ENCODE results near the gene NUDCD3.

Gene NUDCD3

DNA sequence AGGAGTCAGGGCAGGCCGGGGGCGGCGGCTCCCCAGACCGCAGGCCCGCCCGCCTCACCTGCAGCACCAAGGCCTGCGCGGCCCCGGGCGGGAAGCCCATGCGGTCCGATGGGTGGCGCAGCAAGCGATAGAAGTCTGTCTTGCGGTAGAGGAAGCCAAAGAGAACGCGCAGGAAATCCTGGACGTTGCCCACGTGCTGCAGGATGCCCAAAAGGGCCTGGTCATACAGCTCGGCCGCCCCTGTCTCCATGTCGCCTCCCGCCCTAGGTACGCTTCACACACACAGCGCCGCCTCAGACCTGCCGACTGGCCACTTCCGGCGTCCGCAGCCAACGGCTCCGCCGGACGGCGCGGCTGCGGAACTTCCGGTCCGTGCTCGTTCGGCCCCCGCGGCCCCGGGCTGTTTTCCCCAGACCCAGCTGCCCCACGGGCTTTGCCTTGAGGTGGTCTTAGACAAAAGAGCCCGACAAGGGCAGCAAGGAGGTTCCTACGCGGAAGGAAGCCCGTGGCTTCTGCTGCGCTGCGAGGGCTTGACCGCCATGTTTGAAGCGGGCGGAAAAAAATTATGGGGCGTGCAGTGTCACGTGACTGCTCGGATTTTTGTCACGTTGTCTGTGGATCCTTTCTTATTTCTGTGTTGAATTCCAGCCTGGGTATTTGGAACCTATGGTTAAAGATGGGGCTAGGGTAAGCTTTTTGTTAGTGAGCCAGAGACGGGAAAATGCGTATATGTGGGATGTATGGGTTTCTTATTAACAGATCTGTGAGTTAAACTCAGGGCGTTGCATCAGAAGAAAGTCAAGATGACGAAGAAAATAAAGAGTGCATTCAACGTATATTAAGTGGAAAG, at the start of gene NUDCD3:
TSS of gene NUDCD3 (minus strand) at position 308 of the 850 bp plus-strand sequence. CDS start at position 250, 58 bp downstream.
- peak; percentile 58 for DNase-seq (ENCODE audit: low read depth)

DNA sequence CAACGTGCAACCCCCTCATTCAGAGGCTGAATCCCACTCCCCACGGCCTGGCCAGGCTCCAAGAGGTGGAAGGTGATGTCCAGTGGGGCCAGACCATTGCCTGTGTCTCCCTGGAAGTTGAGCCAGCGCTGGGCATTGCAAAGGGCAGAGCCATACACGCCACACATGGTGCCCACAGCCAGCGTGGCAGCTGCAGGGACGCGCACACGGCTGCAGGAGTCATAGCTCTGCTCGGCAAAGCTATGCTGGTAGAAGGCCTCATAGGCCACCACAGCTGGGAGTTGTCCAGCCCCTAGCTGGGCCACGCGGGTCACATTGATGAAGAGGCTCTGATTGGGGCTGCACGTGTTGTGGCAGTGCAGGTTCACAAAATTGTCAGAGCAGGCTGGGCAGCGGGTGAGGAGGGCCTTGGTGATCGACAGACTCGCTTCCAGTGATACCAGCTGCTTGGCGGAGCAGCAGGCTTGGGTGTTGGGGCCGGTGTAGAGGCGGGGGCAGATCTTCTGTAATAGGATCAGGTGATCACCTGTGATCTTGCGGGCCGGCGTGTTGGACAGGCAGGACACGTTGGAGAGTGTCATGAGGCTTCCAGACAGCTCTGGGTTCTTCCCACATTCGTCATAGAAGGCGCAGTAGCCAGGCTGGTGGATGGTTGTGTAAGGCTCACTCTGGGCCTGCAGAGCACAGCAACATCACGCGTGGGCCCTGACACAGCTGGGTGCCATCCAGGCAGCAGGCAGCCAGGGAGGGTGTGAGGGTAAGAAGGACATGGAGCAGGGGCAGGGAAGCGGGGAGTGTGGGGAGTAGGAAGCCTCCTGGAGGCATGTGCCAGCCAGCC, 49.4 kb upstream of the NUDCD3 start:
- DNase-seq (ENCODE audit: low read depth), result no peak

DNA sequence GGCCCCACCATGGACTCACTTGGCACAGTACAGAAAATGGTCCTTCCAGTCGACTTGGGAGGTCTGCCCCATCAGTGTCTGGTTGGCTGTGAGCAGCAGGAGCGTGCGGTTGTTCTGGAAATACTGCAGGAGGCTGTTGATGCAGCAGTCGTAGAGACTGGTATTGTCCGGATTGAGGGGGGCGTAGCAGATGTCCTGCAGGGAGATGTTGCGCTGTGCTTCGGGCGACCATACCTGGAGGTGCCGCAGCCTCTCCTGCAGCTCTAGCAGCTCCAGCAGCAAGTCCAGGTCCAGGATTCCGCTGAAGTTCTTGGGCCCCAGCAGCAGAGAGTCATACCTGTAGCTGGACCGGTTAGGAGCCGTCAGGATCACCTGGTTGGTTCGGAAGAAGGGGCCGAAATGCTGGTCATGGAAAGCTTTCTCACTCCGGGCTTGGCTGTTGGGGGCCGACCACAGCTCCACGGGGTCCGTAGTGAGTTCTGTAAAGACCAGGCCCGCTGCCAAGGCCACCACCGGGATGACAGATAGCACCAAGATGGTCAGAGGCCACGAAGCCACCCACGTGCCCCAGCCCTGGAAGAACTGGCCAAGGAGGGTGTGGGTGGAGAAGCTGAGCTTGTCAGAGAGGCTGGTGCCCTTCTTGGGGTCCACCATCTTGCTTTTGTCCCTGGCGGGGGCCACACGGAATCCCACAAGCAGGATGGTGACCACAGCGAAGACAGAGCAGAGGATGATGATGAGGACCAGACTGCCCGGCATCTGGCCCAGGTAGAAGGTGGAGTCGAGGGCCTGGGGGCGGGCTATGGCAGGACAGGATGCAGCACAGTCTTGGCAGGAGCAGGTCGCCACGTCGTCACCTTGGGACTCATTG, 48.6 kb upstream of the NUDCD3 start:
- DNase-seq (ENCODE audit: low read depth), result no peak

DNA sequence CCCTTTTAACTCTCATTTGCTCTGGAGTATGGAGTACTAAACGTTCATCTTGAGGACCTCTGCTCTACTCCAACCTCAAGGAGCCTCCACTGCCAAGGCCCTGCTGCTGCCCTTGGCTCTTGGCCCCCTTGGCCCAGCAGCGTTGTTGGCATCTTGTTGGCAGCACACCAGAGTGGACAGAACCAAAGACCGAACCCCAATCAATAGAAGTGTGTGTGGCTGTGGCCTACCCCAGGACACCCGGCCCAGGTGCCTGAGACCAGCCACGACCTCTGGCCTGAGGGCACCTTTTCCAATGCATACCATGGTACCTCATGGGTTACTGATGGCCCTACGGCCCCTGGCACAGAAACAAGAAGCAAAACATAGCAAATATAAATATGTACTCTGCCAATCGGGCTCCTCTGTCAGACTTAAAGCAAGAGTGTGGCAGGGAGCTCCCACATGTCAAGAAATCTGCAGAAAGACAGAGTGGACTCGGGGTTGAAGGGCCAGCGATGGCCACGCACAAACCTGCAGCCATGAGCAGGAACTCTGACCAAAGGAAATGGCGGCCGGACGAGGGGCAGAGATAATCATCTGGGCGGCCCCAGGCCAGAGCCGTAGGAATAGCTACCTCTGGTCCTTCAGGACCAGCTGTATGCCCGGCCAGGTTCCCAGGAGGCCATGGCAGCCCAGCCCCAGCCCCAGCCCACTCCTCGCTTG, 47.8 kb upstream of the NUDCD3 start:
- DNase-seq (ENCODE audit: low read depth), result no peak

DNA sequence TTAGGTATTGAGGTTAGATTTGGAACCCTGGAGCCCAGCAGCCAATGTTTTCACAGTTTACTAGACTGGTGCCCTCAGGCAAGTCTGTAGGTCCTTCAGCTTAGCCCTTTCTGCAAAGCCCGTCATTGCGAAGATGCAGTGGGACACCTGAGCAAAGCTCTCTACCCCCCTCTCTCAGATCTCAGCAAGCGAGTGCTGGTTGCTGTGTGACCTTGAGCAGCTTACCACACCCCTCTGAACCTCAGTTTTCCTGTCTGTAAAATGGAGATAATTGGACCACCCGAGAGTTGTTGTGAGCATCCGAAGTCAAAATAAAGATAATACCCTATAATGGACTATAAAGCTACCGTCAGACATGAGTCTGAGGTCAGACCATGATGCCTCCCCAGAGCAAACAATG, 47.0 kb upstream of the NUDCD3 start:
- no peak for DNase-seq (ENCODE audit: low read depth)

DNA sequence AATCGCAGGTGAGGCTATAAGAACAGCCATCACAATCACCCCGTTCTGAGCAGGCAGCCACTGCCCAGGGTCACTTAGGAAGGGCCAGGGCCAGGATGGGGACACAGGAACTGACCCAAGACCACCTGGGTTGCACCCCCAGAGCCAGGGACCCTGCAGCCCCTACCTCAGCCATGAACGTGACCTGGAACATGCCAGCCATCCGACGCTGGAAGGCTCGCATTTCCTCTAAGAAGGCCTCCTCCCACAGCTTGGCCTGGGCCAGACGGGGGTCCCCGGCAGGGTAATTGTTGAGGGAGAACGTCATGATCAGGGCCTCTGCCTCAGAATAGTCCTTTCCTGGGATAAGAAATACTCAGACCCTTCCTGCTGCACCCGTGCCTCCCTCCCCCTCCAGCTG, 45.6 kb upstream of the NUDCD3 start:
- no peak for DNase-seq (ENCODE audit: low read depth)

DNA sequence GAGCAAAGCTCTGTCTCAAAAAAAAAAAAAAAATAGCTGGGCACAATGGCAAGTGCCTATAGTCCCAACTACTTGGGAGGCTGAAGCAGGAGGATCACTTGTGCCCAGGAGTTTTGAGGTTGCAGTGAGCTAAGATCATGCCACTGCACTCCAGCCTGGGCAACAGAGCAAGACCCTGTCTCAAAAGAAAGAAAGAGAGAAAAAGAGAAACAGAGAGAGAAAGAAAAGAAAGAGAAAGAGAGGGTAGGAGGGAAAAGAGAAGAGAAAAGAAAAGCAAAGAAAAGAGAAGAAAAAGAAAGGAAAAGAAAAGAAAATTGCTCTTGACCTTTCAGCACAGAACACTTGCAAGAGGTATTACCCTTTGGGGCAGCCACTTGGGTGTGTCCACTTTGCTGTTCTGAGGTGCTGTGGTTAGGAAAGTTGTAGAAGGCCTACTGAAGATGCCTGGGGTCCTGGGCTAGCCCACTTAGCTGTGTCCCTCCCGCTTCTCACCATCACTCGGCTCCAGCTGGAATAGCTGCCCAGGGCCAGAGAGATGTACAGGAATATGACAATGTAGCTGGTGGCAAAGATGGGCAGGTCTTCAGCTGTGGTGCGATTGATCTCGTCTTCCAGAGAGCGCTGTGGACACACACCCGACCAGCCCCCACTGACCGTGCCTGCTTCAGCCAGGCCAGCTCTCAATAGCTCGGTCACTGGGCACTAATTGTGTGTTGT, 45.0 kb upstream of the NUDCD3 start:
- DNase-seq (ENCODE audit: low read depth), result no peak

DNA sequence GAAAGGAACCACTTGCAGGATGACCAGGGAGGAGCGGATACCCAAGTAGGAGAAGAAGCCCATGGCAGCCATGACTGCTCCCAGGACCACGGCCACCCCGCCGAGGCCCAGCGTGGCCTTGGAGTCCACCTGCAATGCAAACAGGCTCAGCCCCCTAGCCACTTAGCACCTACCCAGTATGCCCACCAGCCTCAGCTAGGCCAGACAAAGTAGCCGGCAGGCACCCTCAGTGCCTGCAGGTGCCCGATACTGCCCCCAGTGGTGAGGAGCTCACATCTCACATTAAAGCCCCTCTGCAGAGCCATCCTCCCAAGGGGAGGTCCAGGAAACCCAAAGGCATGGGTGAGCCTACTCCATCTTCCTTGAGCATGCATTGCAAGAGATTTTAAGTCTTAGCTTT, 44.0 kb upstream of the NUDCD3 start:
- no peak for DNase-seq (ENCODE audit: low read depth)

DNA sequence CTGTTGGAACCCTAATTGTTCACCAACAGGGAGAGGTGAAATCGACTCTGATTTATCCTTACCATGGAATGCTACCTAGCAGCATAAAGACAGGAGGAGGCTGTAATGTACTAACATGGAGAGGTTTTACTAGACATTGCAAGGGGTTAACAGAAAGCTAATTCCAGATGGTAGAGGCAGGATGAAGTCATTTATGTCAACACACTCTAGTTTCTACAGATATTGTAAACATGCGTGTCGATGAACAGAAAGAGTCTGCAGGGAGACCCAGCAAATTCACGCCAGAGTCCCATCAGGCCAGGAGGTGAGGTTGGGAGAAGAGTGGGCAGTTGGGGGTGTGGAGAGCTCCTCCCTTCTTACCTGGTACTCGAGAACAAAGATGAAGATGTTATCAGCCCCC, 43.6 kb upstream of the NUDCD3 start:
- no peak for DNase-seq (ENCODE audit: low read depth)

DNA sequence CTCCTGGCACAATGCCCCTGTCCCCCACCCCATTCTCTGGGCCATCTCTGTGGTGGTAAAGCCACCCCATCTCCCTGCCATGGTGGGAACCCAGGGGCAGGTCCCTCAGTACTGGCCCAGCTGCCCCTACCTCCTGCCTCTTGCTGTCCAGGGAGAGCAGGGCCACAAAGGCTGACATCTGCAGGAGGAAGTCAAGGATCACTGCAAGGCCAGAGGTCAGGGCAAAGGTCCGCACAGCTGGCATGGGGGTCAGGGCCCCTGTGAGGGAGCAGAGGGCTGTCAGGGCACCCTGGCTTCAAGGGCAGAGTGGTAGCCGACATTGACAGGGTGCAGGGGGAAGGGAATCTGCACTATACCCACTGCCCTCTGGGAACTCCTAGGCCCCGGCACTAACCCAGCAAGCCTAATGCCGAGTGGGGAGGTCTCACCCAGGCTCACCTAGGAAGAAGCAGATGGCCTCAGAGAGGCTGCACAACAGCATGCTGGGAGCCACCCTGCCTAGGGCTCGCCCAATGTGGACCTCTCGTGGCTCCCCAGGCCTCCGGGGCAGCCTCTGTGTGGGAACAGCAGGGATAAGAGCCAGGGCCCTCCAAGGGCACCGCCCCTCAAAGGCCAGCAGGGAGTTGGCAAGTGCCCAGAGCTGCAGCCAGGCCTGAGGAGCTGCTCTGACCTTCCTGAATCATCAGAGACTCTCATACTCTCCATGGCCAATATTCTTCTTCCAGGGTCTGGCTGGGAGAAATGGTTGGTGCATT, 43.0 kb upstream of the NUDCD3 start:
- no peak for DNase-seq (ENCODE audit: low read depth)

DNA sequence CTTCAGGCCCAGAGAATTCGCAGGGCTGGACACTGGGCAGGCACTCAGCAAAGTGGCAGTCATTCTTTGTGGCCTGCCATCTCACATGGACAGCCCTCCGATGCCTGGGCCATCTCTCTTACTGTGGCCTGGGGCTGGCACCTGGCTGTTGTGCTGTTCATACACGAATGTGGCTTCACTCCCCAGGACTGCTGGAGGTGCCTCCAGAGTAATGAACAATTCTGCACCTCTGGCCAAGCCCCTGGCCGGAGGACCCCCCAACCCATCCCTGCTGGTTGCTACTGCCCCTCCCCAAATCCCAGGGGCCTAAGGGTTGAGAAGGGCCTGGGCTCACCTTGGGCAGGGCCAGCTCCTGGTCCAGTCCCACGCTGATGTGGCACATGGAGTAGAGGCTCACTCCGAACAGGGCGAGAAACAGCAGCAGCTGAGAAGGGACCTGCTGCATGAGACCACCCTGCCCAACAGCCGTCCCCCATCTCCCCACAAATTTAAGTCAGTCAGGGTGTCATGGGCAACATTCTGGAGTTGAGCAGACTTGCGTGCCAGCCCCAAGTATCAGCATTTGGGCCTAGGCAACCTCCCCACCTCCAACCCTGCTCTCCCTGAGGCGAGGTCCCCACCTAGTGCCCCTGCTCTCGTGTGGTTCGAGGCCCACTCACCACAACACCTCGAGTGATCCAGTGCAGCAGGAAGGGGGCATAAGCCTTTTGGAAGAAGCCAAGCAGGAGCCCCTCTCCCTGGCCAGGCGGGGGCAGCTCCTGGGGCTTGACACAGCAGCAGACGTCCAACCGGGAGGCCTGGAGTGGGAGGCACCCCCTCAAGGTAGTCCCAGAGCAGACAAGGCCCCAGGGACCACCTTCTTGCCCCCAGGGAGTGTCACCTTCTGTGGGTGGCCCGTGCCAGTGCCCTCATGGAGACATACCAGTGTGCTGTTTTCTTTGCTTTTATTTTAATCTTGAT, 41.2 kb upstream of the NUDCD3 start:
- DNase-seq (ENCODE audit: low read depth), result no peak

DNA sequence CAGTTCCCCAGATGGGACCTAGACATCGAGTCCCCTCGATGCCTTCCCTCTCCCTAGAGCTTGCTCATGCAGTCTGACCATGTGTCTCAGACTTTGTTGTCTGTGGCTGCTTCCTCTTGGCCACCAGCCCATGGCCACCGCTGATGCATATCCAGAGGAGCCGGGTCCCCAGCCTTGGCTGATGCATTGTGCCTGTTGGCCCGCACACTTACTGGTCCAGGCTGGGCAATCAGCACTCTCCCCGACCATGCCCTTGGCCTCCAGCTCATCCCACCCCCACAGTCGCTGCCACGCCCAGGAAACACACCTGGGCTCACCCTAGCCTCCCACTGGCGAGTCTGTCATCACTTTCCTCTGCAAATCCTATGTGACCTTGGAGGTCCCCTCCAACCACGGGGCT, 40.5 kb upstream of the NUDCD3 start:
- no peak for DNase-seq (ENCODE audit: low read depth)

DNA sequence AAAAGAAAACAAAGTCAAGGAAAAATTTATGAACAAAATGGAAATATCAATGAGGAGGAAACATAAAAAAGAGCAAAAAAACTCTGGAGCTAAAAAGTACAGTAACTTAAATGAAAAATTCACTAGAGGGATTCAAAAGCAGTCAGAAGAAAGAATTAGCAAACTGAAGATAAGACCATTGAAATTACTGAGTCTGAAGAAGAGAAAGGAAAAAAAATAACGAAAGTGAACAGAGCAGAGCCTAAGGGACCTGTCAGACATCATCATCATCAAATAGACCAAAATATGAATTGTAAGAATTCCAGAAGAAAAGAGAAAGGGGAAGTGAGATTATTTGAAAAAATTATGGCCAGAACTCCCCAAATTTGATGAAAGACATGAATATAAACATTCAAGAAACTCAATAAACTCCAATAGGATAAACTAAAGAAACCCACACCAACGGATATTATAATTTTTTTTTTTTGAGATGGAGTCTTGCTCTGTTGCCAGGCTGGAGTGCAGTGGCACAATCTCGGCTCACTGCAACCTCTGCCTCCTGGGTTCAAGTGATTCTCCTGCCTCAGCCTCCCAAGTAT, 34.4 kb upstream of the NUDCD3 start:
- no peak for DNase-seq (ENCODE audit: low read depth)

DNA sequence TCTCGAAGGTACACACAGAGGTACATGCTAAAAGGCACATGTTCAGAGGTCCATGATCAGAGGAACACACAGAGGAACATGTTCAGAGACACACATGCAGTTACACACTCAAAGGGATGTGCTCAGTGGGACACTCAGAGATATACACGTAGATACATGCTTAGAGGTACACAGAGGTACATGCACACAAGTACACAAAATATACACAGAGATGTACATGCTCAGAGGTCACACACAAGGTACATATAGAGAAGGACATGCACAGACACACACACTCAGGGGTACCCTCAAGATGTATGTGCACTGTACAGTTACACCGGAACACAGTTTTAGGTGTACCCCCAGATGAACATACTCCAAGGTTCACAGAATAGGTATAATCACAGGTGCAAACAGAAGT, 31.9 kb upstream of the NUDCD3 start:
- DNase-seq (ENCODE audit: low read depth), result no peak

DNA sequence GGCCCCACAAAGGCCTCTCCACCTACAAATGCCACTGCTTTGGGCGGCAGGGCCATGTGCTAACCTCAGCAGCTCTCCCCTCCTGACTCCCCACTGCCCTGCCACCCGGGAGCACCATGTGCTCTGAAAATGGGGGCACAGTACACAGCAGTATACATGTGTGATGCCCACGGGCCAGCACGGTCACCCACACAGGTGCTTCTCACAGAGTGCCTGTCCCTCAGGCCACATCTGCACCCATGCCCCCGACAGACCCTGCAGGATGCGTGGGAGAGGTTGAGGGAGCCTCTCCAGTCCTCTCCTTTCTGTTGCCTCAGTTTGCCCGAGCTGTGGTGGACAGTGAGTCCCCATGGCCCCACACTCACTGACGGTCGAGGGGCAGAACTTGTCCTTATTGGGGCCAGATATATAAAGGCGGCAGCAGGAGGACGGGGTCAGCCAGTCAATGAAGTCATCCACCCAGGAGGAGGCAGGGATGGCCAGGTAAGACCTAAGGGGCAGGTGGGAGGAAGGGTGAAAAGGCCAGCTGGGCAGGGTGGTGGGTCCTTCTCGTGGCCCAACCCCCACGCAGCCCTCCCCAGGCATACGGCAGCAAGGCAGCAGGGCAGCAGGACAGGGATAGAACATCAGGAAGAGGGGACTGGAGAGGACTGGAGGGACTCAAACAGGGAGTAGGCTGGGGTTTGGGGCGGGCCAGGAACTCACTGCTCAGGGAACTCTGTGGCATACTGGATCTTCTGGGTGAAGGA, 31.1 kb upstream of the NUDCD3 start:
- no peak for DNase-seq (ENCODE audit: low read depth)

DNA sequence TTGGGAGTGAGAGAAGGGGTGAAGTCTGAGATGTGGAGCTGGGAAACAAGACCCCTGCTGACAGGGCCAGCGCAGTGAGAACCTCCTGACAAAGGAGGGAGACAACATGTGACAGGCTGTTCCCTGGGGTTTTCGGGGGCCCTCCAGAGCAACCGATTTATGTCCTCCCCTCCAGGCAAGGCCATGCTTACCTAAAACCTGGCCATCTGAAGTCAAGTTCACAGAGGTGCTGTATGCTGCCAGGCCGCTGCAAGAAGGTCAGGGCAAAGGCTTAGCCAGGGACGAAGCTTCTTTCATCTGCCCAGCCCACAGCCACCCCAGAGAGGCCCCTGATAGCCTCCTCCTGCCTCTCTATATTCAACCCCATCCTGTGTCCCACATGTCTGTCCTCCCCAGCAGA, 30.1 kb upstream of the NUDCD3 start:
- no peak for DNase-seq (ENCODE audit: low read depth)

DNA sequence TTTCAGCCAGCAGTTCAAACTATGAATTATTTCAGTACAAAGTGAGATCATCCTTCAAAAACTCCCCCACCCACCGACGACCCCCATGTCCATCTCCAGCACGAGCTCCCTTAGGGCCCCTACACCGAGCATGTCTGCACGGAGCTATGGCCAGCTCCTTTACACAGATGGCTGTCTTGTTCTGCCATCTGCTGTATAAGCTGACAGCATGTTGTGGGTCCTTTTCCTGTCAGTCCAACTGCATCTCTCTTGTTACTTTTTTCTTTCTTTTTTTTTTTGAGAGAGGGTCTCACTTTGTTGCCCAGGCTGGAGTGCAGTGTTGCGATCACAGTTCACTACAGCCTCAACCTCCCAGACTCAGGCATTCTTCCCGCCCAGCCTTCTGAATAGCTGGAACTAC, 29.1 kb upstream of the NUDCD3 start:
- DNase-seq (ENCODE audit: low read depth), result no peak

DNA sequence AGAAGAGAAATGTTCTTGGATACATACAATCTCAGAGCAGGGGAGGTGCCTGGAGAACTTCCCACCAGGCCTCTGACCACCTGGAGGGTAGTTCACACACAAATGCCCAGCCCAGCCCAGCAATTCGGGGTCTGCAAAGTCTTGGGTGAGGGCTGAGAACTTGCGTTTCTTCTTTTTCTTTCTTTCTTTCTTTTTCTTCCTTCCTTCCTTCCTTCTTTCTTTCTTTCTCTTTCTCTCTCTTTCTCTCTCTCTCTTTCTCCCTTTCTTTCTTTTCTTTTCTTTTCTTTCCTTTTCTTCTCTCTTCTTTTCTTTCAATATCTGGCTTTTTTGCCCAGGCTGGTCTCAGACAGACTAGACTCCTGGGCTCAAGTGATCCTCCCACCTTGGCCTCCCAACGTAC, 28.3 kb upstream of the NUDCD3 start:
- no peak for DNase-seq (ENCODE audit: low read depth)
